Cardiac fibroblast (primary cell): ENCODE data around the gene PREX1.

ENCODE experiments used
- DNase-seq, 2 donors: peaks; one replicate each; pipeline versions ENCODE4 v3.0.0 to v3.0.0-alpha.2; 2010; ENCODE audit warnings: low read depth in 2 of 2
- H3K4me3 ChIP-seq, 2 donors: replicated peaks in 1 of 2; 1 replicate in 1 of 2; 2 replicates in 1 of 2; pipeline ENCODE4 v1.5.1; 2011; ENCODE audit warnings: low read depth in 2 of 2, low read length in 2 of 2, mild to moderate bottlenecking in 2 of 2, moderate library complexity in 1 of 2
- TF ChIP-seq, protein P1 (sequence below): IDR thresholded peaks from one replicate; pipeline ENCODE4 v1.5.1; 2011; ENCODE audit warnings: low read depth, mild to moderate bottlenecking, low read length, inconsistent platforms

Gene PREX1

DNA sequence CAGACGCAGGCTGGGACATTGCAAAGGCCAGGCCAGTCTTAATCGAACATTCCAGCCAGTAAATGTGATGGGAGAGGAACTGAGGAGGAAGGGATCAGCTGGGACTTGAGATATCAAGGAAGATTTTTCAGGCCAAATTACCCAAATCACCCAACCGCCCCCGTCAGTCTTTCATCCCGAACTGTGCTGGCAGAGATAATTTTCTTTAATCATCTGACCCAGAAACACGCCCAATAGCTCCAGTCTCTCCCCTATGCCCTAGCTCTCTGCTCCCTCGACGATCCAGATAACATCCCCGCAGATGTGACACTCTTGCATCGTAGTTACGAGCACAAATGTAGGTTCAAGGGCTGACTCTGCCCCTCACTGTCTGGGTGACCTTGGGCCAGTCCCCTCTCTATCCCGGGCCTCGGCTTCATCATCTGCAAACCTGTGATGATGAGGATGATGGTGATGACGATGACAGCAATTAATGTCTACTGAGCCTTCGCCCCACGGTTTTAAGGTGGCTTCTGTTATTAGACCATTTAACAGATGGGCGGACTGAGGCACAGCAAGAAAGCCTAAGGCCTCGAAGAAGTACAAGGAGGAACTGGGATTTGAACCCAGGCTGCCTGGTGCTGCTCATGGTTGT lies 118.6 kb downstream of the PREX1 start:
- H3K4me3 ChIP-seq = no peak overlapping the region
- TF ChIP-seq, protein P1, sequence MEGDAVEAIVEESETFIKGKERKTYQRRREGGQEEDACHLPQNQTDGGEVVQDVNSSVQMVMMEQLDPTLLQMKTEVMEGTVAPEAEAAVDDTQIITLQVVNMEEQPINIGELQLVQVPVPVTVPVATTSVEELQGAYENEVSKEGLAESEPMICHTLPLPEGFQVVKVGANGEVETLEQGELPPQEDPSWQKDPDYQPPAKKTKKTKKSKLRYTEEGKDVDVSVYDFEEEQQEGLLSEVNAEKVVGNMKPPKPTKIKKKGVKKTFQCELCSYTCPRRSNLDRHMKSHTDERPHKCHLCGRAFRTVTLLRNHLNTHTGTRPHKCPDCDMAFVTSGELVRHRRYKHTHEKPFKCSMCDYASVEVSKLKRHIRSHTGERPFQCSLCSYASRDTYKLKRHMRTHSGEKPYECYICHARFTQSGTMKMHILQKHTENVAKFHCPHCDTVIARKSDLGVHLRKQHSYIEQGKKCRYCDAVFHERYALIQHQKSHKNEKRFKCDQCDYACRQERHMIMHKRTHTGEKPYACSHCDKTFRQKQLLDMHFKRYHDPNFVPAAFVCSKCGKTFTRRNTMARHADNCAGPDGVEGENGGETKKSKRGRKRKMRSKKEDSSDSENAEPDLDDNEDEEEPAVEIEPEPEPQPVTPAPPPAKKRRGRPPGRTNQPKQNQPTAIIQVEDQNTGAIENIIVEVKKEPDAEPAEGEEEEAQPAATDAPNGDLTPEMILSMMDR = no peak
- no peak for DNase-seq

DNA sequence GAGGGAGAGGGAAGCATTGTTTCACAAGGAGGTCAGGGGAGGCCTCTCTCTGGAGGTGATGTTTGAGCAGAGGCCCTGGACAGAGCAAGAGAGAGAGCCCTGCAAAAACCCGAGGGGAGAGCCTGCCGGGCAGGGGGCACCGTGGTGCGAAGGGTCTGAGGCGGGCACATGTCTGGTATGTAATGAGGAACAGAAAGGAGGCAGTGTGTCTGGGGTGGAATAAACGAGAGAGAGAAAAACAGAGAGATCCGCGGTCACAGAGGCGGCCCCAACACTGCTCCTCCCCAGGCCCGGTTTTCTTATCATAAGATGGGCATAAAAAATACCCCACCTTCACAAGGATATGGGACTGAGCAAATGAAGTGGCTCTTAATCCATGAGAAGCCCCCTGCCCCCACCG lies 119.2 kb downstream of the PREX1 start:
- H3K4me3 ChIP-seq = no peak overlapping the region
- DNase-seq = no peak

DNA sequence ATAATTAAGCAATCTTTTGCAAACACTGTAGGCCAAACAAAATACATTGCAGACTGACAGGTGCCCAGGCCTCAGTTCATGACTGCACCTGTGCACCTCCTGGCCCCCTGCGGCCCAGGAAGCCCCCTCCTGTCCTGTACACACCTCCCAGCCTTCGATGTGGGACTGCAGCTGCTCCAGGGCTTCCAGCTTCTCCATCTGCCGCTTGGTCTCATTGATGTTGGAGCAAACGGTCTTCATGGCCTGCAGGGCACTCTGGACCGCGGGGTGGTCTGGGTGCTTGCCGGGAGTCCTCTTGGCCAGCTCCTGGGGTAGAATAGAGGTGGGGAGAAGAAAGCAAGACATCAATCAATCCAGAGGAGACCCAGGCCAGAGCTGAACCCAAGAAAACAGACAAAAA lies 119.7 kb downstream of the PREX1 start:
- no peak overlapping the region for H3K4me3 ChIP-seq
- TF ChIP-seq, protein P1 = no peak
- no peak for DNase-seq

More for the DNA sequence above, 119.2 kb downstream of the PREX1 start:
- TF ChIP-seq, protein P1 = no peak

DNA sequence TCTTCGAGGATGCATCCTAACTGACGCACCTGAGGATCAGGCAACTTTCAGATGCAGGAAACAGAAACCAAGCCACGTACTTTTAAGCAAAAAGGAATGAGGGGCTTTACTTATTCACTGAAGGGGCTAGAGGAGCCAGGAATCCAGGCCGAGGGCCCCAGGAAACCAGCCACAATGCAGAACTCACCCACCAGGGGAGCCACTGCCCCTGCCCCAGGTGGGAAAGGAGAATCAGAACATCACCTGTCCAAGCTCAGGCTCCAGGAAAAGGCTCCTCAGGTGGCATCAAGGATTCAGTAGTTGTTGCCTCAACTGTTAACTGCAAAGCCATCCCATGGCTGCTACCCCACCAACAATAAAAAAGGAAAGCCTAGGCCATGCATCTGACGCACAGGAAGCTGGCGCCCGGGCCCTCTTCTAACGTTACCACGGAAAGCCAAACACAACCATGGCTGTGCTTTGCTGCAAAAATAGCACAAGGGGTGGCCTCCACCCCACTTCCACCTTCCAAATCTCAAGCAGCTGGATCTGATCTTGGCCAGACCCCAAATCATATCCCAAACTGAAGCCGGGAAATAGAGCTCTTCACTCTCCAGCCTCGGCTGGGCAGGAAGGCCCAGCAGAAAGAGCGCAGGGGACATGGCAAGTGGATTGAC lies 121.0 kb downstream of the PREX1 start:
- no peak overlapping the region for H3K4me3 ChIP-seq
- TF ChIP-seq, protein P1 = peak; percentile 6
- no peak for DNase-seq

GRCh38 chr20:48706116-48706656 lies 121.6 kb downstream of the PREX1 start:
- H3K4me3 ChIP-seq = no peak overlapping the region
- TF ChIP-seq, protein P1 = no peak
- DNase-seq = peak; percentile 59 to 78

DNA sequence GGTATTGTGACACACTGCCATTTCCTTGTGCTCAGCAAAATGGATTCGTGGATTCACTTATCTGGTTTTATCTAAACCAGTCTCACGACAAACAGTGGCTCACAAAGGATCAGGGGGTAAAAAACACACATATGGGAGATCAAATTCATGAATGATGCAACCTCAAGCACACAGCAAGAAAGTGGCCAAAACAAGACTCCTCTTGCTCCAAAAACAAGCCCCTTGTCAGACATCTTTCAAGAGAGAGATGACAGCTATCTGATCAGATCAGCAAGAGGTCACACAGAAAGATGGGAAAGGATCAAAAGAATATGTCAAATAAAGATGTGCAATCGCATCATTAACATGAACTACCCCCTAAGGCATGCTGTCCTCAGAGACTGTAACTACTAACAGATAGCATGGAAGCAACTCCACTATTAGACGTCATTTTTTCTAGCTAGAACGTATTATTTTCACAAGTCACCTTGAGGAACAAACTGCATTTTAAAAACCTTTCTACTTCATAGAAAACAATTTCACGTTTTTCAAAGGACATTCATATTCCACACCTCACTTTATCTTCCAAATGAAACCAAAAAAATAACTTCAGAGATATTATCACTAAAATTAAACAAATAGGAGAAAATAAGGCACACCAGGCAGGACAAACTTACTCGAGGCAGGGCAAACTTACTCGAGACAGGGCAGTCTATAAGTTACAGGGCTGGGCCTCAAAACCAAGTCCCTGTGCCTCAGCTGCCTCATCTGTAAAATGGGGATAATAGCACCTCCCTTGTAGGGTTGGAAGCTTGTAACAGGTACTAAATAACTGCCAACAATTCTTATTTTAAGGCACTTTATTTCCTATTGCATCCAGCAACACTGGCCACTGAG lies 122.3 kb downstream of the PREX1 start:
- TF ChIP-seq, protein P1 = no peak
- DNase-seq = no peak
- no peak overlapping the region for H3K4me3 ChIP-seq
